Measurements from ENCODE around the gene FLRT2. TPM values are rescaled to one million over a fixed set of nuclear protein-coding genes. Genes with fewer than 3 reads are reported as not detected.
A peak's percentile ranks its signal among the peaks of the same experiment; 100 is the strongest.

FLRT2 gene
- total and polyA plus RNA-seq, 11 donors, result 0.61 to 41.9 (median 3.1) TPM

- Histone ChIP-seq H3K4me1 (peaks cover 0 to 21% (median 0%) of the 10 kb centered on the region in 12 donors), H3K4me3 (no peak overlapping the region), H3K36me3 (no peaks in the 10 kb centered on the region), H3K27me3 (no peaks in the 10 kb centered on the region), H3K27ac (no peak overlapping the region), H3K9me3 (no peaks in the 10 kb centered on the region)
- ATAC-seq (no peak), DNase-seq (no peak)
- intact Hi-C loops (cut with DNase I), result no loop called here
- TF ChIP-seq CTCF (IDR thresholded peaks at IDR 0.05), result no peak
- TF ChIP-seq POLR2A (IDR thresholded peaks at IDR 0.05), result no peak
- WGBS, 4 donors, result 79 to 89% (median 84%) methylated on average over 6 of the region's 6 CpGs
These were observed 72.4 kb downstream of the FLRT2 start for GRCh38 chr14:85602345-85602744.

GRCh38 chr14:85604021-85604420 is 74.1 kb downstream of the FLRT2 start:
- 91 to 94% (median 94%) methylated on average over 4 of the region's 4 CpGs for WGBS, 4 donors
- ATAC-seq (no peak), DNase-seq (no peak)
- H3K27ac ChIP-seq, result no peak overlapping the region
- H3K27me3 ChIP-seq, result no peaks in the 10 kb centered on the region
- no peak overlapping the region for H3K4me3 ChIP-seq
- intact Hi-C loops (cut with DNase I), result no loop called here
- peaks cover 0 to 21% (median 0%) of the 10 kb centered on the region in 12 donors for H3K4me1 ChIP-seq
- TF ChIP-seq CTCF (IDR thresholded peaks at IDR 0.05), result no peak
- no peak for TF ChIP-seq POLR2A (IDR thresholded peaks at IDR 0.05)
- H3K36me3 ChIP-seq, result no peaks in the 10 kb centered on the region
- no peaks in the 10 kb centered on the region for H3K9me3 ChIP-seq

- H3K27ac ChIP-seq, result no peak overlapping the region
- WGBS, 4 donors, result 38 to 53% (median 39%) methylated on average over 2 of the region's 2 CpGs
- TF ChIP-seq CTCF (IDR thresholded peaks at IDR 0.05) (no peak), POLR2A (IDR thresholded peaks at IDR 0.05) (no peak)
- ATAC-seq (peak in 1 of 4 donors; percentile 27), DNase-seq (no peak)
- peaks cover 0 to 21% (median 0%) of the 10 kb centered on the region in 12 donors for H3K4me1 ChIP-seq
- no peaks in the 10 kb centered on the region for H3K27me3 ChIP-seq
- intact Hi-C loops (cut with DNase I), result no loop called here
- H3K9me3 ChIP-seq, result no peaks in the 10 kb centered on the region
- no peaks in the 10 kb centered on the region for H3K36me3 ChIP-seq
- no peak overlapping the region for H3K4me3 ChIP-seq
These were observed 74.8 kb downstream of the FLRT2 start for GRCh38 chr14:85604714-85605113.

GRCh38 chr14:85607651-85608081 is 77.7 kb downstream of the FLRT2 start:
- Histone ChIP-seq H3K4me1 (peaks cover 0 to 10% (median 0%) of the 10 kb centered on the region in 12 donors), H3K9me3 (no peaks in the 10 kb centered on the region), H3K4me3 (no peak overlapping the region), H3K36me3 (no peaks in the 10 kb centered on the region), H3K27me3 (no peaks in the 10 kb centered on the region), H3K27ac (no peak overlapping the region)
- peak in 1 of 4 donors; percentile 46 for ATAC-seq
- WGBS, 4 donors, result 84 to 92% (median 88%) methylated on average over 3 of the region's 3 CpGs
- DNase-seq, result no peak
- intact Hi-C loops (cut with DNase I), result no loop called here
- TF ChIP-seq POLR2A (IDR thresholded peaks at IDR 0.05) (no peak), CTCF (IDR thresholded peaks at IDR 0.05) (no peak)
